H1 (cell line): ENCODE results near the gene CEP72. TPM values are rescaled to one million over a fixed set of nuclear protein-coding genes. Genes with fewer than 3 reads are reported as not detected.

ENCODE experiments used
- CTCF ChIA-PET: fragments of 300-600 bp; sonication (Branson Sonifier 250); formaldehyde crosslinking; loops from one replicate; lab custom pipeline; 2021; ENCODE audit not compliant: partially characterized antibody; lab: Charles Lee
- POLR2A ChIA-PET: fragments of 300-600 bp; sonication (Branson Sonifier 250); formaldehyde crosslinking; loops from one replicate; lab custom pipeline; 2021; ENCODE audit warnings: inconsistent platforms; ENCODE audit not compliant: partially characterized antibody; lab: Charles Lee
- DNase-seq, 2 experiments: peaks; one replicate each; pipeline versions ENCODE4 v3.0.0 to v3.0.0-alpha.2; 2010 to 2022; ENCODE audit warnings: low spot score in 2 of 2, low read depth in 1 of 2, mixed read lengths in 1 of 2
- FAIRE-seq: peaks from 2 replicates; lab custom pipeline; 2011; peaks lifted over from hg19 to GRCh38; lab: Jason Lieb, UNC
- H2AFZ ChIP-seq: 2 replicates; pipeline ENCODE4 v1.8.1; 2012; ENCODE audit warnings: low read length, inconsistent platforms
- H2AK5ac ChIP-seq: 2 replicates; pipeline ENCODE4 v1.6.1; 2013; ENCODE audit warnings: low read depth, low read length
- H2BK120ac ChIP-seq: replicated peaks from 2 replicates; pipeline ENCODE3; 2013; ENCODE audit warnings: low read depth, low read length, inconsistent platforms
- H2BK12ac ChIP-seq: 2 replicates; pipeline ENCODE4 v1.6.1; 2013; ENCODE audit warnings: low read depth, low read length
- H2BK15ac ChIP-seq: 2 replicates; pipeline ENCODE4 v1.6.1; 2013; ENCODE audit warnings: low read length
- H2BK20ac ChIP-seq: 2 replicates; pipeline ENCODE4 v1.6.1; 2013; ENCODE audit warnings: low read length
- H2BK5ac ChIP-seq: 2 replicates; pipeline ENCODE4 v1.6.1; 2013; ENCODE audit warnings: low read depth, low read length
- H3K14ac ChIP-seq: 2 replicates; pipeline ENCODE4 v1.6.1; 2013; ENCODE audit warnings: inconsistent platforms; ENCODE audit not compliant: insufficient read length
- H3K18ac ChIP-seq: 2 replicates; pipeline ENCODE4 v1.6.1; 2013; ENCODE audit warnings: low read length; ENCODE audit errors: extremely low read depth
- H3K23ac ChIP-seq: 2 replicates; pipeline ENCODE4 v1.6.1; 2013; ENCODE audit warnings: inconsistent platforms; ENCODE audit not compliant: insufficient read length
- H3K23me2 ChIP-seq: 2 replicates; pipeline ENCODE4 v1.6.1; 2013; ENCODE audit warnings: low read depth, low read length
- H3K27ac ChIP-seq: 2 replicates; pipeline ENCODE4 v1.6.1; 2011; ENCODE audit warnings: low read depth, low read length, inconsistent platforms
- H3K27me3 ChIP-seq, 4 experiments: replicated peaks in 1 of 4; 1 replicate in 1 of 4; 2 replicates in 3 of 4; pipeline versions ENCODE4 v1.6.1 to v1.8.1; 2011 to 2013; ENCODE audit warnings: low read length in 3 of 4, mild to moderate bottlenecking in 3 of 4, inconsistent platforms in 2 of 4, mixed read lengths in 2 of 4, moderate library complexity in 1 of 4; ENCODE audit not compliant: control insufficient read depth in 3 of 4, insufficient read depth in 3 of 4; ENCODE audit errors: extremely low read depth in 1 of 4
- H3K36me3 ChIP-seq, 4 experiments: 2 replicates each; pipeline versions ENCODE4 v1.6.1 to v1.8.1; 2011 to 2013; ENCODE audit warnings: mild to moderate bottlenecking in 4 of 4, low read length in 3 of 4, moderate library complexity in 2 of 4, control low read depth in 1 of 4, inconsistent platforms in 1 of 4; ENCODE audit not compliant: insufficient read depth in 4 of 4, control insufficient read depth in 2 of 4
- H3K4ac ChIP-seq: replicated peaks from 2 replicates; pipeline ENCODE3; 2013; ENCODE audit warnings: low read length, low read depth, mixed read lengths, inconsistent platforms; ENCODE audit not compliant: insufficient read length
- H3K4me1 ChIP-seq, 4 experiments: replicated peaks in 1 of 4; 1 replicate in 1 of 4; 2 replicates in 3 of 4; pipeline versions ENCODE4 v1.6.1 to v1.8.1; 2011 to 2013; ENCODE audit warnings: low read length in 3 of 4, inconsistent platforms in 2 of 4, mixed read lengths in 1 of 4; ENCODE audit not compliant: insufficient read depth in 4 of 4, control insufficient read depth in 3 of 4
- H3K4me2 ChIP-seq, 2 experiments: 2 replicates each; pipeline versions ENCODE4 v1.6.1 to v1.8.1; 2011 to 2013; ENCODE audit warnings: low read depth in 2 of 2, low read length in 2 of 2, control low read depth in 1 of 2, inconsistent platforms in 1 of 2, mild to moderate bottlenecking in 1 of 2; ENCODE audit not compliant: insufficient read depth in 1 of 2
- H3K4me3 ChIP-seq, 4 experiments: fragments of 200-600, 300-600 bp in 1 of 4; sonication (generic), shearing (Covaris generic), sonication (Bioruptor Twin) in 1 of 4; 2 replicates each; pipeline versions ENCODE4 v1.5.1 to v1.8.1; 2011 to 2016; ENCODE audit warnings: low read length in 4 of 4, low read depth in 3 of 4, control low read depth in 2 of 4, inconsistent platforms in 2 of 4, mild to moderate bottlenecking in 2 of 4, mixed read lengths in 1 of 4, moderate library complexity in 1 of 4; ENCODE audit not compliant: insufficient read depth in 2 of 4; ENCODE audit errors: extremely low read depth in 1 of 4
- H3K56ac ChIP-seq: replicated peaks from 2 replicates; pipeline ENCODE3; 2013; ENCODE audit warnings: low read depth, mild to moderate bottlenecking, mixed read lengths, low read length, inconsistent platforms; ENCODE audit not compliant: insufficient read length
- H3K79me1 ChIP-seq: 2 replicates; pipeline ENCODE4 v1.6.1; 2013; ENCODE audit warnings: low read depth, low read length, control low read depth
- H3K79me2 ChIP-seq, 2 experiments: 2 replicates each; pipeline versions ENCODE4 v1.6.1 to v1.8.1; 2012 to 2013; ENCODE audit warnings: low read length in 2 of 2, mild to moderate bottlenecking in 2 of 2, inconsistent platforms in 1 of 2; ENCODE audit not compliant: insufficient read depth in 2 of 2, control insufficient read depth in 1 of 2
- H3K9ac ChIP-seq, 4 experiments: replicated peaks in 1 of 4; 1 replicate in 1 of 4; 2 replicates in 3 of 4; pipeline versions ENCODE4 v1.6.1 to v1.8.1; 2011 to 2013; ENCODE audit warnings: low read depth in 3 of 4, low read length in 3 of 4, control low read depth in 2 of 4, mild to moderate bottlenecking in 2 of 4, moderate library complexity in 2 of 4, inconsistent platforms in 1 of 4; ENCODE audit errors: extremely low read depth in 1 of 4
- H3K9me3 ChIP-seq, 2 experiments: 2 replicates each; pipeline versions ENCODE4 v1.6.1 to v1.8.1; 2012 to 2013; ENCODE audit warnings: mild to moderate bottlenecking in 2 of 2, moderate library complexity in 2 of 2, control low read depth in 1 of 2, inconsistent platforms in 1 of 2, low read depth in 1 of 2, low read length in 1 of 2, mixed read lengths in 1 of 2; ENCODE audit not compliant: insufficient read depth in 2 of 2
- H4K20me1 ChIP-seq, 2 experiments: replicated peaks in 1 of 2; 2 replicates each; pipeline versions ENCODE3 to v1.8.1; 2011 to 2013; ENCODE audit warnings: inconsistent platforms in 2 of 2, low read length in 2 of 2, mild to moderate bottlenecking in 1 of 2; ENCODE audit not compliant: insufficient read depth in 2 of 2, control insufficient read depth in 1 of 2
- H4K5ac ChIP-seq: 2 replicates; pipeline ENCODE4 v1.6.1; 2013; ENCODE audit warnings: low read length, low read depth, mixed read lengths, inconsistent platforms; ENCODE audit not compliant: insufficient read length
- H4K8ac ChIP-seq: 2 replicates; pipeline ENCODE4 v1.8.0; 2013; ENCODE audit warnings: mild to moderate bottlenecking, moderate library complexity, low read length, inconsistent platforms; ENCODE audit not compliant: insufficient read depth; ENCODE audit errors: extremely low read depth
- H4K91ac ChIP-seq: replicated peaks from 2 replicates; pipeline ENCODE3; 2013; ENCODE audit warnings: low read length, mixed read lengths, inconsistent platforms; ENCODE audit not compliant: insufficient read length
- CBX5 ChIP-seq: fragments of 300-800, 300-1000 bp; sonication (generic); IDR thresholded peaks from 2 replicates; pipeline ENCODE4 v1.7.1; 2016; ENCODE audit warnings: antibody characterized with exemption, low read length, low read depth
- MAFK ChIP-seq: IDR thresholded peaks from 2 replicates; pipeline ENCODE4 v1.6.1; 2012; ENCODE audit warnings: low read depth, mild to moderate bottlenecking, improper control_type of control experiment, low read length
- PHF8 ChIP-seq: fragments of 200-600 bp; sonication (generic); conservative IDR thresholded peaks from 2 replicates; pipeline ENCODE4 v1.7.1; 2012; ENCODE audit warnings: low read depth, mild to moderate bottlenecking, inconsistent platforms, low read length, moderate library complexity
- SIRT6 ChIP-seq: IDR thresholded peaks from one replicate; pipeline ENCODE4 v1.7.1; 2012; ENCODE audit warnings: low read length, inconsistent platforms
- WGBS, 2 experiments: shearing (Covaris generic) in 1 of 2; methylation state at CpG; one replicate each; pipeline versions ENCODE4 v1.1.6 to v1.1.7; 2013 to 2015; ENCODE audit warnings: low lambda C conversion rate in 2 of 2, mixed read lengths in 2 of 2, inconsistent platforms in 1 of 2, low coverage in 1 of 2, missing lambda C conversion rate in 1 of 2; ENCODE audit not compliant: insufficient replicate concordance in 2 of 2, insufficient coverage in 1 of 2, insufficient read length in 1 of 2; ENCODE audit errors: extremely low coverage in 1 of 2, missing lambda C conversion rate in 1 of 2; 5-methylcytosine and 5-hydroxymethylcytosine counted together
- polyA plus RNA-seq, 7 experiments: library from polyadenylated mRNA; depleted of rRNA in 3 of 7; stranded (reverse) in 5 of 7; unstranded in 2 of 7; fragments of >200 nt in 5 of 7; fragments of 200-250 nt in 2 of 7; gene quantifications; 1 replicate in 5 of 7; 2 replicates in 1 of 7; 4 replicates in 1 of 7; pipeline versions ENCODE4 v1.2.1 to v1.2.3, GENCODE V29; 2011 to 2013; ENCODE audit warnings: missing spikeins in 2 of 7, mixed read lengths in 2 of 7
- total RNA-seq: library from RNA; stranded (reverse); fragmentation: NEBNext Ultra II Directional; extraction: Animal tissue kit (Norgen Biotek cat#: 25700); gene quantifications from 2 replicates; pipeline ENCODE4 v1.2.1, GENCODE V29; 2021

CEP72 gene
- total and polyA plus RNA-seq, 2 of the 8 experiments (the other 6 are each of a cell fraction or from before 2014, with no cell fraction given), result 13.1 to 19.6 TPM

GRCh38 chr5:567664-568060 lies 44.5 kb upstream of the CEP72 start:
- Histone ChIP-seq H3K23me2 (no peaks in the 10 kb centered on the region), H3K9me3 (no peaks in the 10 kb centered on the region), H2AK5ac (no peak overlapping the region), H3K14ac (no peak overlapping the region), H4K8ac (no peak overlapping the region), H3K4me1 (no peaks in the 10 kb centered on the region), H4K20me1 (no peaks in the 10 kb centered on the region), H2BK5ac (no peak overlapping the region), H3K79me1 (no peaks in the 10 kb centered on the region), H3K27ac (no peak overlapping the region), H3K18ac (no peak overlapping the region), H2BK12ac (no peak overlapping the region), H3K4me3 (no peak overlapping the region), H3K27me3 (peaks cover 2 to 12% (median 6%) of the 10 kb centered on the region in 4 experiments; a peak in 5 of 7 replicates), H2AFZ (no peak overlapping the region), H3K23ac (no peak overlapping the region), H3K36me3 (no peaks in the 10 kb centered on the region), H3K4ac (no peak overlapping the region), H3K9ac (no peak overlapping the region), H4K91ac (no peak overlapping the region), H2BK15ac (no peak overlapping the region), H2BK120ac (no peak overlapping the region), H3K56ac (no peak overlapping the region), H3K4me2 (no peak overlapping the region), H3K79me2 (no peaks in the 10 kb centered on the region), H2BK20ac (no peak overlapping the region), H4K5ac (no peak overlapping the region)
- DNase-seq, result no peak
- WGBS, 2 experiments, result 89% methylated on average over 13 of the region's 13 CpGs; no CpG with 5 or more reads in 1 of the 2 experiments
- CTCF ChIA-PET, result interaction anchor here (0.6 to 1.5 kb wide), 4 partner anchors 10 to 39 kb away, joined by 3 to 5 read pairs (median 4); no protein-coding TSS in a partner anchor
- POLR2A ChIA-PET, result no interaction called here
- FAIRE-seq, result no peak
- TF ChIP-seq PHF8 (no peak), CBX5 (no peak), SIRT6 (no peak), MAFK (no peak)
- TF ChIP-seq, all 59 proteins: peak for 0
